Epidermal melanocyte (primary cell): ENCODE results near the gene GAGE13.
"Not testable (repeated sequence)": the region's sequence is repeated elsewhere in the genome, so short reads cannot be mapped to it uniquely, and the experiment has no call there.

Source experiments
- DNase-seq: peaks from one replicate; pipeline ENCODE4 v3.0.0; 2011; ENCODE audit warnings: low spot score; ENCODE audit not compliant: insufficient read length

Gene GAGE13, protein sequence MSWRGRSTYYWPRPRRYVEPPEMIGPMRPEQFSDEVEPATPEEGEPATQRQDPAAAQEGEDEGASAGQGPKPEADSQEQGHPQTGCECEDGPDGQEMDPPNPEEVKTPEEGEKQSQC

GRCh38 chrX:49331282-49331681, at the start of gene GAGE13:
TSS of gene GAGE13 (plus strand) at chrX:49331582. CDS start at chrX:49332738, 1,156 bp downstream.
- DNase-seq = not testable (repeated sequence)

DNA sequence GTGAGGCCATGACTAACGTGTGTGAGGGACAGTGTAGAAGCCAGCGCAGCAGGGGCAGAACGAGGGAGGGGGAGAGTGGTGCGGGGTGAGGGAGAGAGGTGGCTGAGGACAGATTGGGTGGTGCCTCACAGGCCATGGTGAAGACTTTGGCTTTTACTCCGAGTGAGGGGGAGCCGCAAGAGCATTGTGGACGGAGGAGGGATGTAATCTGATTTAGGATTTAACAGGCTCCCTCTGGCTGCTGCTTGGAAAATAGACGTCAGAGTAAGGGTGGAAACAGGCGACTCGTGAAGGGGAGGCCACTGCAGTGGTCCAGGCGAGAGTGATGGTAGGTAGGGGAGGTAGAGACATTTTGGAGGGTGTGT, 48.8 kb upstream of the GAGE13 start:
- no peak for DNase-seq

DNA sequence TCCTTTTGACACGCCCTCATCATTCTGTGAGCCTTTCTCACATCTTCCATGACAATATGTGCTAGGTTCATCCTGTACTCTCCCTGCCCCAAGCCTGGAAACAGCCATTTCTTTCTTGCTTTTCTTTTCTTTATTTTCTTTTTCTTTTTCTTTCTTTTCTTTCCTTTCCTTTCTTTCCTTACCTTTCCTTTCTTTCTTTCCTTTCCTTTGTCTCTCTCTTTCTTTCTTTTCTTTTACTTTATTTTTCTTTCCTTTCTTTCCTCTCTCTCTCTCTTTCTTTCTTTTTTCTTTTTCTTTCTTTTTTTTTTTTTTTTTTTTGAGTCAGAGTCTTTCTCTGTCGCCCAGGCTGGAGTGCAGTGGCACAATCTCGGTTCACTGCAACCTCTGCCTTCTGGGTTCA, 47.2 kb upstream of the GAGE13 start:
- DNase-seq = no peak

DNA sequence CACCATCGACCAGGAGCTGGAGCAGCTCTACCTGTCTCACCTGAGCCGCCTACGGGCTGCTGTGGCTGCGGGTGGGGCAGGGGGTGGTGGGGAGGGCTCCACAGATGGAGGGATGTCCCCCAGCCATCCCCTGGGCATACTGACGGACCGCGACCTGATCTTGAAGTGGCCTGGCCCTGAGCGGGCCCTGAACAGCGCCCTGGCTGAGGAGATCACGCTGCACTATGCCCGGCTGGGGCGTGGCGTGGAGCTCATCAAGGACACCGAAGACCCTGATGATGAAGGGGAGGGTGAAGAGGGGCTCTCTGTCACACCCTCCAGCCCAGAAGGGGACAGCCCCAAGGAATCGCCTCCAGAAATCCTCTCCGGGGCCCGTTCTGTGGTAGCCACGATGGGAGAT, 45.2 kb upstream of the GAGE13 start:
- DNase-seq = no peak

DNA sequence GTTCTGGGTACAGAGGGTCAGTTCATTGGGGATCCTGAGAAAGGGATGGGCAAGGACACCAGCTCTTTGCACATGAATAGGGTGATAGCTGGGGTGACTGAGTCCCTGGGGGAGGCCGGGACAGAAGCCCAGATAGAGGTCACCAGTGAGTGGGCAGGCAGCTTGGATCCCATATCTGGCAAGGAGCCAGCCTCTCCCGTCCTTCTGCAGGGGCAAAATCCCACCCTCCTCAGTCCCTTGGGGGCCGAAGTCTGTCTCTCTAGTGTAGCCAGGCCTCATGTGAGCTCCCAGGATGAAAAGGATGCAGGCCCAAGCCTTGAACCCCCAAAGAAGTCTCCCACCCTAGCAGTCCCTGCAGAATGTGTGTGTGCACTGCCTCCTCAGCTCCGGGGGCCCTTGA, 44.8 kb upstream of the GAGE13 start:
- no peak for DNase-seq

GRCh38 chrX:49287665-49288064, 43.7 kb upstream of the GAGE13 start:
- DNase-seq = no peak

DNA sequence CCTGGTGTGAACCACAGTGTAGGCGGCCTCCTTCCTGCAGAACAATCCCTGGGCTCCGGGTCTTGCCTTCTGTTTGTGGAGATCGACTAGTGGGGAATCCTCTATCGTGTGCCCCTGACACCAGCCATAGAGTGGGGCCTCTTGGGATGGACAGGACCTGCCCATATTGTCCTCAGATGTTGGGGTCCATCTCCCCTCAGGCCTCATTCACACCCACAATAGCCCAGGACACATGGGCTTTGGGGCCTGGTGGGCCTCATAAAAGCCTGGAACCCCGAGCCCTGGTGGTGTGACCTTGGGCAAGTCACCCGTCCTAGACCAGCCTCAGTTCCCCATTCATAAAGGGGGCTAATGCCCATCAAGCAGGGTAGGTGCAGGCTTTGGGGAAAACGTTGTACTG, 41.2 kb upstream of the GAGE13 start:
- DNase-seq = no peak

GRCh38 chrX:49291615-49292337, 39.6 kb upstream of the GAGE13 start:
- no peak for DNase-seq

- no peak for DNase-seq
Measured at GRCh38 chrX:49292400-49293362, 38.7 kb upstream of the GAGE13 start.

DNA sequence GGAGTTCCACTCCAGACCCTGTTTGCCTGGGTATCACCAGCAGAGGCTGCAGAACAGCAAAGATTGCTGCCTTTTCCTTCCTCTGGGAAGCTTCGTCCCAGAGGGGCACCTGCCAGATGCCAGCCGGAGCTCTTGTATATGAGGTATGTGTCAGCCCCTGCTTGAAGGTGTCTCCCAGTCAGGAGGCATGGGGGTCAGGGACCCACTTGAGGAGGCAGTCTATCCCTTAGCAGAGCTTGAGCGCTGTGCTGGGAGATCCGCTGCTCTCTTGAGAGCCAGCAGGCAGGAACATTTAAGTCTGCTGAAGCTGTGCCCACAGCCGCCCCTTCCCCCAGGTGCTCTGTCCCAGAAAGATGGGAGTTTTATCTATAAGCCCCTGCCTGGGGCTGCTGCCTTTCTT, 32.1 kb upstream of the GAGE13 start:
- not testable (repeated sequence) for DNase-seq

DNA sequence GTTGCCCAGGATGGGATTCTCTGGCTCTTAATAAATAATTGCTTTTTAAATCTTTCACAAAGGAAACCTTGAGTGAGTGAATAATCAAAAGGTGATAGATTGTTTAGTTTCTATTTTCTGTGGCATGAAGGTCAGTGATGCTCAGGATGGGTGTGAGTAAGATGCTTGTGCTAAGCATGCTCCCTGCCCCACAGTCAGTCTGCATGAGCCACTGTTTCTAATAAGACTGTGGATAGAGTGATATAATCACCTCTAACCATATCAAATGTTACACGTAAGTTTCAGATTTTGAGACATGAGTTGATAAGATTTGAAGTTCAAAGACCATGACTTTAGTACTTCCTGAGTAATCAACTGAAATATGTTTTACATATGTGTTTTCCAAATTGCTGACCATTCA, 30.7 kb upstream of the GAGE13 start:
- no peak for DNase-seq

GRCh38 chrX:49303346-49303745, 28.0 kb upstream of the GAGE13 start, which contains the start of gene GAGE10:
TSS of gene GAGE10 (plus strand) at chrX:49303646. CDS start at chrX:49304860, 1,214 bp downstream.
- no peak for DNase-seq

DNA sequence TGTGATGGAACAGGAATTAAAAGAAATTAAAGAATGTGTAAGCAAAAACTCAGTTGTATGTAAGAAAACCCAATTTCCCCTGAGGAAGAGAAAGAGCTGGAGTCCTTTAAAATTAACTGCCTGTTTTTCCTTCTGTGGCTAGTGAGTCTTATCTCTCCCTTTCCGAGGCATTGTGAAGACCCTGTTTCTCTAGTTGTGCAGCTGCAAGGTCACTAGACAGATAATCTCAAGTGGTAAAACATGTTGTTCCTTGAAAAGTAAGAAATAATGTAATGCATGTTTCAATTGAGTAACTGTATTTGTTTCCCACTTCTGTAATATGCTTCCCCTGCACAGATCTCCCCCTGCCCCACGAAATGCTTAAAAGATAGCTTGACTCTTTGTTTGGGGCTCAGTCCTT, 23.6 kb upstream of the GAGE13 start:
- DNase-seq = not testable (repeated sequence)

DNA sequence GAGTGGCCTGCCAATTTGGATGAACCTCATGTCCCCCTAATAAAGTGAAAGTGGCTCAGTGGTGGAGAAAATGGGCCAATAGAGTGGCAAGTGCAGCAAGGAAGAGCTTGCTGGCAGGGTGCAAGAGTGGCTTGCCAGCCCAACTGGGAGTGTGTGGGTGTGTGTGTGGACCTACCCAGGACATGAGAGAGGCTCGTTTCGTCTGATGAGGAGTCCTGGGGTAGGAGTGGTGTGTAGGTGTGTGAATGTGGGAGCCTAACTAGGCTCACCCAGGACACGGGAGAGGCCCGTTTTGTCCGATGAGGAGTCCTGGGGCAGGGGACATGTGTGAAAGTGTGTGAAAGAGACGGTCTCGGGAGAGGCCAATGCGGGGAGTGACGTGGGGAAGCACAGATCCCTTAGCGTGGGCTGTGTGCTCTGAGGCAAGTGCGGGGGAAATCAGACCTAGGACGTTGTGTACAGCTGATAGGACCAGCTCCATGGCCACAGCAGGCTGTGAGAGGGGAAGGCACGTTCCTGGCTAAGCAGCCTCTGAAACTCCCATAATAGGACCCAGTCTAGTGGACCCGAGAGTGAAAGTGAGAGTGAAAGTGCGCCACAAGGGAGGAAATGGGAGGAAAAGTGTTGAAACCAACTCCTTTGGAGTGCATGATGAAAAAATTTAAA, 22.6 kb upstream of the GAGE13 start:
- no peak for DNase-seq

DNA sequence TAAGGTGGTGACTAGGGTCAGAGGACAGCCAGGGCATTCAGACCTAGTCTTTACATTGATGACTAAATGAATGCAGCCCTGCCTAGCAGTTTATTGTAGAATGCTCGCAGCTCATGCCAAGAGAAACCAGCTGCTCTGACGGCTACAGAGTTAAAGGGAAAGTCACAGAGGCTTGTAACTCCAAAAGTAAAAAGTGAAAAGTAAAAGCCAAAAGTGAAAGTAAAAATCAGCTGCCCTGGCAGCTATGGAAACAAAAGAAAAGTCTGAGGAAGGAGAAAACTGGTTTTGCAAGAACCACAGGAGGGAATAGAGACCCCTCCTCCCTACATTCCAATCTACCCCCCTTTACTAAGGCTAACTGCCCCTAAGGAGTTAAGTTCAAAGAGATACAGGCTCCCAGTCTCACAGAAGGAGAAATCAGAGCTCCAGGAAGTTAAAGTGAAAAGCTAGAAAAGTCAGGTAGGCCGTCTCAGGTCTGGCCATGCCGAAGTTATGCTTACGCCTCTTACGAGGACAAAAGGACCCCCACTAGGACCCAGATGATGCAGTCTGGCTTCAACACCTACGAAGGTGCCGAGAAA, 21.9 kb upstream of the GAGE13 start:
- DNase-seq = no peak

- no peak for DNase-seq
Measured at GRCh38 chrX:49310371-49310770, 21.0 kb upstream of the GAGE13 start.

DNA sequence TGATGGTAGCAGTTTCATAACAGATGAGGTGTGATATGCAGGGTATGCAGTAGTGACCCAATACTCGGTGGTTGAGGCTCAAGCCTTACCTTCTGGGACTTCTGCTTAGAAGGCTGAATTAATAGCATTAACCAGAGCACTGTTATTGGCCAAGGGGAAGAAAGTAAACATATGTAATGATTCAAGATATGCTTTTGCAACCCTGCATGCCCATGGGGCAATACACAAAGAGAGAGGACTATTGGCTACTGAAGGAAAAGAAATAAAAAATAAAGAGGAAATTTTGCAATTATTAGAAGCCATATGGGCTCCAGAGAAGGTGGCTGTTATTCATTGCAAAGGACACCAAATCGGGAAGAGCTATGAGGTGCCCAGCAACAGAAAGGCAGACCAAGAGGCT, 19.2 kb upstream of the GAGE13 start:
- no peak for DNase-seq

DNA sequence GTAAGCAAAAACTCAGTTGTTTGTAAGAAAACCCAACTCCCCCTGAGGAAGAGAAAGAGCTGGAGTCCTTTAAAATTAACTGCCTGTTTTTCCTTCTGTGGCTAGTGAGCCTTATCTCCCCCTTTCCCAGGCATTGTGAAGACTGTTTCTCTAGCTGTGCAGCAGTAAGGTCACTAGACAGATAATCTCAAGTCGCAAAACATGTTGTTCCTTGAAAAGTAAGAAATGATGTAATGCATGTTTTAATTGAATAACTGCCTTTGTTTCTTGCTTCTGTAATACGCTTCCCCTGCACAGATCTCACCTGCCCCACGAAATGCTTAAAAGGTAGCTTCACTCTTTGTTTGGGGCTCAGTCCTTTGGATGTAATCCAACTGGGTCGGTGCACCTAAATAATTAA, 15.3 kb upstream of the GAGE13 start:
- DNase-seq = no peak

DNA sequence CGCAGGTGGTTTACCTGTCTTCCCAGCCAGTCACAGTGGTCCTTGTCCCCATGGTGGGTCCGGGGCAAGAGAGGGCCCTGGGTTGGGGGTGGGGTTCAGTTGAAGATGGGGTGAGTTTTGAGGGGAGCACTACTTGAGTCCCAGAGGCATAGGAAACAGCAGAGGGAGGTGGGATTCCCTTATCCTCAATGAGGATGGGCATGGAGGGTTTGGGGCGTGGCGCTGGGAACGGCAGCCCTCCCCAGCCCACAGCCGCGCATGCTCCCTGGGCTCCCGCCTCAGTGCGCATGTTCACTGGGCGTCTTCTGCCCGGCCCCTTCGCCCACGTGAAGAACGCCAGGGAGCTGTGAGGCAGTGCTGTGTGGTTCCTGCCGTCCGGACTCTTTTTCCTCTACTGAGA, 9.6 kb upstream of the GAGE13 start, which contains the start of gene GAGE12J:
TSS of gene GAGE12J (plus strand) at position 301 of the 400 bp plus-strand sequence. CDS start 1,157 bp downstream, outside the sequence.
- not testable (repeated sequence) for DNase-seq

DNA sequence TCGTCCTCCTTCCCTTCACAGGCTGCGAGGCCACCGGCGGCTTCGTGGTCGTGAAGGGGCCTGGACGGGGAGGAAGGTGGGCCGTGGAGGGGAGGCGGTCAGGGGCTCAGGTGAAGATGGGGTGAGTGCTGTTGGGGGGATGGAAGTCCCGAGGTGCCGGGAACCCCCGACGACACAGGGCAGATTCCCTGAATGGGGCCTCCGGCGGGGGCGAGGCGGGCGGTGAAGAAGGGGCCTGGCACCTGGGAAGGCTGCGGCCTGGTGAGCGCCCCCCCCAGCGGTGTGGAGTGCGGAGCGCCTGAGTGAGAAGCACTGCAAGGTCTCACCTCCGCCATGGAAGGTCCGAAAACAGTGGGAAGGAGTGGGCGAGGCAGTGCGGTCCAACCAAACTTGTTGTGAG, 9.1 kb upstream of the GAGE13 start:
- not testable (repeated sequence) for DNase-seq

GRCh38 chrX:49323735-49324134, 7.6 kb upstream of the GAGE13 start:
- not testable (repeated sequence) for DNase-seq
